A673 (cell line): Measurements from ENCODE around the gene ACOX3. TPM values are rescaled to one million over a fixed set of nuclear protein-coding genes. Genes with fewer than 3 reads are reported as not detected.

ENCODE experiments used
- BruUV-seq: library from RNA; stranded (reverse); fragments of 400-500 nt; replicated peaks from 2 replicates; lab custom pipeline; 2021; lab: Mats Ljungman, UMichigan
- CTCF ChIA-PET: fragments of 300-600 bp; sonication (Branson Sonifier 250); formaldehyde crosslinking; loops from one replicate; lab custom pipeline; 2022; ENCODE audit warnings: antibody characterized with exemption; lab: Charles Lee
- POLR2A ChIA-PET: fragments of 300-600 bp; sonication (Branson Sonifier 250); formaldehyde crosslinking; loops from one replicate; lab custom pipeline; 2022; ENCODE audit warnings: antibody characterized with exemption; ENCODE audit not compliant: low non-redundant PET; lab: Charles Lee
- DNase-seq: peaks from one replicate; pipeline ENCODE4 v3.0.0-alpha.2; 2015; ENCODE audit warnings: low spot score
- H3K27ac ChIP-seq: fragments of 200-600 bp; sonication (generic); 2 replicates; pipeline ENCODE4 v1.5.1; 2016; ENCODE audit warnings: mixed run types, low read depth, mild to moderate bottlenecking, mixed read lengths, antibody characterized with exemption, low read length; ENCODE audit not compliant: poor library complexity, severe bottlenecking
- H3K27me3 ChIP-seq: fragments of 200-600 bp; sonication (generic); replicated peaks from 2 replicates; pipeline ENCODE4 v1.6.1; 2017; ENCODE audit warnings: mixed run types, low read depth, mild to moderate bottlenecking, mixed read lengths, antibody characterized with exemption, low read length; ENCODE audit not compliant: insufficient read depth, poor library complexity
- H3K36me3 ChIP-seq: fragments of 200-600 bp; sonication (generic); 2 replicates; pipeline ENCODE4 v1.6.1; 2016; ENCODE audit warnings: mixed run types, mild to moderate bottlenecking, mixed read lengths, antibody characterized with exemption, low read length; ENCODE audit not compliant: insufficient read depth, poor library complexity, severe bottlenecking
- H3K4me1 ChIP-seq: fragments of 200-600 bp; sonication (generic); 2 replicates; pipeline ENCODE4 v1.6.1; 2017; ENCODE audit warnings: mixed run types, mild to moderate bottlenecking, mixed read lengths, antibody characterized with exemption, low read length; ENCODE audit not compliant: insufficient read depth, poor library complexity, severe bottlenecking
- H3K4me3 ChIP-seq: fragments of 200-600 bp; sonication (generic); 2 replicates; pipeline ENCODE4 v1.5.1; 2016; ENCODE audit warnings: low read depth, mixed run types, mild to moderate bottlenecking, mixed read lengths, low read length; ENCODE audit not compliant: poor library complexity, severe bottlenecking
- H3K9me3 ChIP-seq: fragments of 200-600 bp; sonication (generic); 2 replicates; pipeline ENCODE4 v1.6.1; 2016; ENCODE audit warnings: mixed run types, low read depth, mild to moderate bottlenecking, mixed read lengths, antibody characterized with exemption, low read length; ENCODE audit not compliant: poor library complexity, severe bottlenecking
- CTCF ChIP-seq: fragments of 300-800, 200-600 bp; sonication (generic); conservative IDR thresholded peaks from 2 replicates; pipeline ENCODE4 v1.5.1; 2017; ENCODE audit warnings: low read depth, mild to moderate bottlenecking, antibody characterized with exemption, low read length, moderate library complexity, mixed read lengths
- EZH2 ChIP-seq: fragments of 200-600 bp; sonication (generic); IDR thresholded peaks from 2 replicates; pipeline ENCODE4 v1.6.1; 2017; ENCODE audit warnings: borderline replicate concordance, low read depth, mild to moderate bottlenecking, mixed read lengths, antibody characterized with exemption, low read length; ENCODE audit not compliant: poor library complexity, severe bottlenecking
- intact Hi-C: fragments of 100-400 bp; cut with micrococcal nuclease; formaldehyde crosslinking; loops from one replicate; pipeline ENCODE4 v1.10.0; 2022; ENCODE audit not compliant: unreplicated experiment
- total RNA-seq: library from RNA; stranded (reverse); gene quantifications from 2 replicates; pipeline ENCODE4 v1.2.3, GENCODE V29; 2021

The ACOX3 gene
- total RNA-seq, 1 experiment from 2014 or later, result 14.3 TPM

DNA sequence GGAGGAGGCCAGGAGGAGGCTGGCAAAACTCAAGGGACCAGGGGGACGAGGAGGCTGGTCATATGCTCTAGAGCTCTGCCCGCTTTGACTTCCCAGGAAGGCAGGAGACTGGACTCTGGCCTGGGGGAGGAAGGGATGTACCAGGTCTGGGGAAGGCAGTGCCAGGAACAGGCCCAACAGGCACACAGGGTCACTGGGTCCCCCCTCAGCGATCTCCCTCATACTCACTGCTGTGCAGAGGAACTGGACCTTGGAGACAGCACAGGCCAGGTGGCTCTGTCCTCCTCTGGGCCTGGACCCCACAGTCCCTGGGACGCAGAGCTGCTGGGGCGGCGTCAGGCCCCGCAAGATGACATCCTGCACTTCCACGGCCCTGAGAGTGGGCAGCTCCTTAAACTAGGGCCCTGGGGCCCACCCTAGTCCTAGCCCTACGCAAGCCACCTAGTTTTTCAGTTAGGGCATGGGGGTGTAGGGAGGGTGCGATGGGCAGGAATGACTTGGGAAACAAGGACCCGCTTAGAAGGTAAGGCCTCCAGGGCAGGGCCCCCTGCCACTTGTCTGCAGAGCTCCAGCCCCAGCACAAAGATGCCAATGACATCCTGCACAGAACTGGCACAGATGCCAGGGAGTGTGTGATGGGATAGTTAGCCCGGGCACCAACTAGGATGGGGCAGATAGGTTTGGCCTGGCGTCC, 111.5 kb downstream of the ACOX3 start:
- CTCF ChIA-PET, result no interaction called here
- Histone ChIP-seq H3K27me3 (no peaks in the 10 kb centered on the region), H3K4me3 (no peak overlapping the region), H3K9me3 (no peaks in the 10 kb centered on the region), H3K36me3 (no peaks in the 10 kb centered on the region), H3K27ac (no peak overlapping the region), H3K4me1 (no peaks in the 10 kb centered on the region)
- POLR2A ChIA-PET, result no interaction called here
- no peak for DNase-seq
- TF ChIP-seq EZH2, result no peak
- no peak for TF ChIP-seq CTCF
- intact Hi-C loops, result no loop called here
- BruUV-seq, result no TSS peak

DNA sequence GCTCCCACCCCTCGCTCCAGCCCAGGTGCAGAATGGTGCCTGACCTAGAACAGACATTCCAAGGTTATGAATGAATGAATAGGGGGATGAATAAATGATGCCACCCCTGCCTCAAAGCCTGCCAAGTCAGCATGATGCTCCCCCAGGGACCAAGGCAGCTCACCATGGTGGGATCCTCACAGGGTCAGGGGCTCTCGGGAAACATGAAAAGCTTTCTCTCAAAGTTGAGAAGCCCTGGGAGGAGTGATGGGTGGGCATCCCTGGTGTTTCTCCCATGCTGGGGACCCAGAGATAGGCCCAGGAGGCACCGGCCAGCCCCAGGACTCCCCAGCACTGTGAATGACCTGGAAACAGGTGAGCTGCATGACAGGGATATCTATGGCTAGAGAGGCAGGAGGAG, 112.1 kb downstream of the ACOX3 start:
- H3K4me1 ChIP-seq, result no peaks in the 10 kb centered on the region
- no peak for TF ChIP-seq CTCF
- no peak for TF ChIP-seq EZH2
- DNase-seq, result no peak
- H3K27me3 ChIP-seq, result no peaks in the 10 kb centered on the region
- intact Hi-C loops, result no loop called here
- POLR2A ChIA-PET, result no interaction called here
- H3K4me3 ChIP-seq, result no peak overlapping the region
- H3K36me3 ChIP-seq, result no peaks in the 10 kb centered on the region
- BruUV-seq, result no TSS peak
- no peaks in the 10 kb centered on the region for H3K9me3 ChIP-seq
- CTCF ChIA-PET, result no interaction called here
- no peak overlapping the region for H3K27ac ChIP-seq

- Histone ChIP-seq H3K27ac (no peak overlapping the region), H3K4me1 (no peaks in the 10 kb centered on the region), H3K4me3 (no peak overlapping the region), H3K9me3 (no peaks in the 10 kb centered on the region), H3K27me3 (no peaks in the 10 kb centered on the region), H3K36me3 (no peaks in the 10 kb centered on the region)
- POLR2A ChIA-PET, result no interaction called here
- TF ChIP-seq CTCF, result no peak
- CTCF ChIA-PET, result no interaction called here
- no TSS peak for BruUV-seq
- intact Hi-C loops, result no loop called here
- no peak for DNase-seq
Measured at GRCh38 chr4:8326206-8326605, 114.3 kb downstream of the ACOX3 start.
